Measurements from ENCODE around the gene KRT28. TPM values are rescaled to one million over a fixed set of nuclear protein-coding genes. Genes with fewer than 3 reads are reported as not detected.

Gene KRT28
- total and polyA plus RNA-seq, 2 of the 8 experiments (the other 6 are each of a cell fraction or from before 2014, with no cell fraction given): not detected

- TF ChIP-seq PHF8 (conservative IDR thresholded peaks at IDR 0.05; ENCODE audit: low read depth, low read length): no peak
Measured at GRCh38 chr17:40816569-40816968, 16.8 kb upstream of the KRT28 start (continued).
